ENCODE data around the gene C1orf226. TPM values are rescaled to one million over a fixed set of nuclear protein-coding genes. Genes with fewer than 3 reads are reported as not detected.

Gene C1orf226
- total and polyA plus RNA-seq, 9 of the 15 experiments (the other 6 are each of a cell fraction or from before 2014, with no cell fraction given): 0.10 to 1.4 (median 0.47) TPM

DNA sequence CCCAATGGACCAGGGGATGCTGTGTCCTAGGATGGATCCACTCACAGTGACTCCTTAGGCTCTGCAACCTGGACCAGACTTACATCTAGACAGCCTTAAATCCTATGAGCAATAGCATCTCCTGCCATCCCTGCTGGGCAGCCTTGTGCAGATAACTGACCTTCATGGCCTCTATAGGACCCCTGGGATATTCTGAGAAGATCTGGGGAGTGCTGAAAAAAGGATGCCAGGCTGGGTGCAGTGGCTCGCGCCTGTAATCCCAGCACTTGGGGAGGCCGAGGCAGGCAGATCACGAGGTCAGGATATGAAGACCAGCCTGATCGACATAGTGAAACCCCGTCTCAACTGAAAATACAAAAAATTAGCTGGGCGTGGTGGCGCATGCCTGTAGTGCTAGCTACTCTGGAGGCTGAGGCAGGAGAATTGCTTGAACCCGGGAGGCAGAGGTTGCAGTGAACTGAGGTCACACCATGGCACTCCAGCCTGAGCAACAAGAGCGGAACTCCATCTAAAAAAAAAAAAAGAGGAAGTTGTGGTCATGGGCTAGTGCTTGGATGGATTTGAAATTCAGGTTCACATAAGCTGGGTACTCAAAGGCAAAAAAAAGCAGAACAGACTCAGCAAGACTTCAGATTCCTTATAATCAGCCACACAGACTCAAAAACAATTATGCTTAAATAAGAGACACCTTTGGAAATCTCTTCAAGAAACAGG is 41.3 kb downstream of the C1orf226 start:
- no TSS peak for BruUV-seq (replicated peaks)
- ATAC-seq (peak; percentile 51), DNase-seq (ENCODE audit: extremely low read depth in 1 of 4, low spot score in 3 of 4) (peak in 1 of 4 experiments; percentile 62), FAIRE-seq (no peak)
- Histone ChIP-seq H3K9me3 (replicated peaks; ENCODE audit: control insufficient read depth, insufficient read depth, low read depth, low read length) (no peaks in the 10 kb centered on the region; the same call in 1 of the 2 replicates), H3K79me2 (ENCODE audit: control insufficient read depth, insufficient read depth, low read length) (no peaks in the 10 kb centered on the region), H3K27ac (ENCODE audit: extremely low read depth, low read depth, low read length) (no peak overlapping the region), H3K36me3 (ENCODE audit: control insufficient read depth, insufficient read depth, low read length) (no peaks in the 10 kb centered on the region), H3K27me3 (ENCODE audit: control insufficient read depth in 2 of 2, insufficient read depth in 2 of 2, low read length in 2 of 2) (no peaks in the 10 kb centered on the region), H3K4me2 (ENCODE audit: insufficient read depth, low read length) (no peak overlapping the region), H3K4me1 (replicated peaks in 1 of 2; ENCODE audit: control insufficient read depth in 2 of 2, insufficient read depth in 2 of 2, low read length in 2 of 2) (peaks cover 23 to 43% of the 10 kb centered on the region in 2 experiments), H2AFZ (ENCODE audit: low read depth, low read length) (no peak overlapping the region), H3K9me1 (ENCODE audit: control insufficient read depth, insufficient read depth, low read length) (no peaks in the 10 kb centered on the region), H3K9ac (ENCODE audit: insufficient read depth in 1 of 2, low read depth in 2 of 2, low read length in 2 of 2) (no peak overlapping the region), H4K20me1 (replicated peaks; ENCODE audit: control insufficient read depth, insufficient read depth, low read length) (no peaks in the 10 kb centered on the region), H3K4me3 (no peak overlapping the region)
- in situ Hi-C loops (cut with MboI): no loop called here
- ChIA-PET POLR2A (no interaction called here), CTCF (ENCODE audit: low intra/inter-chr PET ratio) (interaction anchor here (0.7 kb wide), 1 partner anchor 340 kb away, joined by 3 read pairs; no protein-coding TSS in a partner anchor)
- intact Hi-C loops (cut with micrococcal nuclease): loop anchor here (5.0 kb wide), 1 partner anchor 74 kb away; the partner anchor contains the start of gene UHMK1
- 59% methylated on average over 10 of the region's 10 CpGs for WGBS (ENCODE audit: insufficient coverage, low coverage, missing lambda C conversion rate)
- TF ChIP-seq STAT6 (CRISPR knock-in tag; IDR thresholded peaks at IDR 0.05): no peak
- no peak for TF ChIP-seq CEBPG (CRISPR knock-in tag; IDR thresholded peaks at IDR 0.05)
- TF ChIP-seq CEBPG (tag; conservative IDR thresholded peaks at IDR 0.05 in 1 of 2, IDR thresholded peaks at IDR 0.05 in 1 of 2): no peak
- TF ChIP-seq, protein P1, sequence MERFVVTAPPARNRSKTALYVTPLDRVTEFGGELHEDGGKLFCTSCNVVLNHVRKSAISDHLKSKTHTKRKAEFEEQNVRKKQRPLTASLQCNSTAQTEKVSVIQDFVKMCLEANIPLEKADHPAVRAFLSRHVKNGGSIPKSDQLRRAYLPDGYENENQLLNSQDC (CRISPR knock-in tag; IDR thresholded peaks at IDR 0.05): no peak
- no peak for TF ChIP-seq ZMIZ1 (IDR thresholded peaks at IDR 0.05; ENCODE audit: low read depth in 2 of 2, low read length in 2 of 2)
- TF ChIP-seq ETV1 (tag; conservative IDR thresholded peaks at IDR 0.05; ENCODE audit: low read depth): no peak
- 0 out of 2 replicates have a peak, but pooled peaks have one; percentile 22 for TF ChIP-seq ETV5 (CRISPR knock-in tag; IDR thresholded peaks at IDR 0.05; ENCODE audit: low read depth)
- peak; percentile 46; the same call in 1 of the 2 replicates for TF ChIP-seq SMAD4 (CRISPR knock-in tag; conservative IDR thresholded peaks at IDR 0.05)
- 0 out of 2 replicates have a peak, but pooled peaks have one; percentile 16 for TF ChIP-seq FOSL1 (tag; conservative IDR thresholded peaks at IDR 0.05)
- TF ChIP-seq NR2C1 (IDR thresholded peaks at IDR 0.05): peak; percentile 28; the same call in 1 of the 2 replicates
- TF ChIP-seq NR2C1 (tag; IDR thresholded peaks at IDR 0.05): peak; percentile 22; the same call in 1 of the 2 replicates
- no peak for TF ChIP-seq ETS2 (tag; IDR thresholded peaks at IDR 0.05; ENCODE audit: borderline replicate concordance, poor library complexity, severe bottlenecking)
- peak; percentile 21; the same call in 1 of the 2 replicates for TF ChIP-seq PML (IDR thresholded peaks at IDR 0.05; ENCODE audit: low read length)
- TF ChIP-seq ESRRA (IDR thresholded peaks at IDR 0.05; ENCODE audit: borderline replicate concordance, low read depth): peak; percentile 78; the same call in 1 of the 2 replicates
- TF ChIP-seq ZNF699 (CRISPR knock-in tag; IDR thresholded peaks at IDR 0.05; ENCODE audit: insufficient replicate concordance): no peak
